ENCODE results near the gene TRMT2A. TPM values are rescaled to one million over a fixed set of nuclear protein-coding genes. Genes with fewer than 3 reads are reported as not detected.

The TRMT2A gene
- total RNA-seq, 2 experiments from 2014 or later = 79.3 to 84.2 TPM

DNA sequence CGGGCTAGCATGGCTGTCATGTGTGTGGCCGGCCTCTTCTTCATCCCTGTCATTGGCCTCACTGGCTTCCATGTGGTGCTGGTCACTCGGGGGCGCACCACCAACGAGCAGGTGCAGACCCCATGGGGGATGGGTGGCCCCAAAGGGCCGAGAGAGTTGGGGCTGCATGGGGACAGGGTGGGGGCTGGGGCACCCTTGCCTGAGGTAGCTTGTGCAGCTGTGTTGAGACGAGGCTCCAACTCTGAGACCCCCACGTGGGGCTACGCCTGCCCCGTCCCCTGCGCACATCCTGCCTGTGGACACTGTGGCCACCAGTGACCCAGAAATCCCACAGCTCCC is 23.1 kb upstream of the TRMT2A start:
- DNase-seq (no peak), ATAC-seq (ENCODE audit: poor library complexity) (no peak)
- H3K4me1 Mint-ChIP-seq (ENCODE audit: low read depth) = peaks cover 13% of the 10 kb centered on the region
- no peaks in the 10 kb centered on the region for H3K9me3 Mint-ChIP-seq
- no peaks in the 10 kb centered on the region for H3K27me3 ChIP-seq (ENCODE audit: control insufficient read depth in 1 of 2, insufficient read depth in 2 of 2, low read length in 2 of 2)
- H3K36me3 Mint-ChIP-seq (ENCODE audit: low read depth) = peaks cover 3% of the 10 kb centered on the region
- no peak overlapping the region for H3K27ac ChIP-seq (ENCODE audit: low read depth in 1 of 2, low read length in 2 of 2)
- H3K27ac Mint-ChIP-seq = no peak overlapping the region
- peaks cover 23% of the 10 kb centered on the region for H3K4me1 ChIP-seq (ENCODE audit: insufficient read depth, low read length)
- H3K27me3 Mint-ChIP-seq = no peaks in the 10 kb centered on the region
- TF ChIP-seq, protein P1, sequence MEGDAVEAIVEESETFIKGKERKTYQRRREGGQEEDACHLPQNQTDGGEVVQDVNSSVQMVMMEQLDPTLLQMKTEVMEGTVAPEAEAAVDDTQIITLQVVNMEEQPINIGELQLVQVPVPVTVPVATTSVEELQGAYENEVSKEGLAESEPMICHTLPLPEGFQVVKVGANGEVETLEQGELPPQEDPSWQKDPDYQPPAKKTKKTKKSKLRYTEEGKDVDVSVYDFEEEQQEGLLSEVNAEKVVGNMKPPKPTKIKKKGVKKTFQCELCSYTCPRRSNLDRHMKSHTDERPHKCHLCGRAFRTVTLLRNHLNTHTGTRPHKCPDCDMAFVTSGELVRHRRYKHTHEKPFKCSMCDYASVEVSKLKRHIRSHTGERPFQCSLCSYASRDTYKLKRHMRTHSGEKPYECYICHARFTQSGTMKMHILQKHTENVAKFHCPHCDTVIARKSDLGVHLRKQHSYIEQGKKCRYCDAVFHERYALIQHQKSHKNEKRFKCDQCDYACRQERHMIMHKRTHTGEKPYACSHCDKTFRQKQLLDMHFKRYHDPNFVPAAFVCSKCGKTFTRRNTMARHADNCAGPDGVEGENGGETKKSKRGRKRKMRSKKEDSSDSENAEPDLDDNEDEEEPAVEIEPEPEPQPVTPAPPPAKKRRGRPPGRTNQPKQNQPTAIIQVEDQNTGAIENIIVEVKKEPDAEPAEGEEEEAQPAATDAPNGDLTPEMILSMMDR (IDR thresholded peaks at IDR 0.05) = no peak
- ChIA-PET CTCF (no interaction called here), POLR2A (interaction anchor here (1.3 kb wide), 1 partner anchor 9 kb away, joined by 4 read pairs; the partner anchor contains the start of gene ZDHHC8)
- no peaks in the 10 kb centered on the region for H3K9me3 ChIP-seq (ENCODE audit: control insufficient read depth in 1 of 2, insufficient read depth in 1 of 2, low read length in 2 of 2)
- H3K4me3 ChIP-seq (ENCODE audit: low read length) = no peak overlapping the region
- no peak overlapping the region for H3K4me3 Mint-ChIP-seq
- peaks cover 10% of the 10 kb centered on the region for H3K36me3 ChIP-seq (ENCODE audit: insufficient read depth, low read length)
- intact Hi-C loops (cut with DNase I, micrococcal nuclease) = no loop called here

- Mint-ChIP-seq H3K27me3 (no peaks in the 10 kb centered on the region), H3K9me3 (no peaks in the 10 kb centered on the region), H3K4me1 (ENCODE audit: low read depth) (peaks cover 14% of the 10 kb centered on the region), H3K36me3 (ENCODE audit: low read depth) (peaks cover 3% of the 10 kb centered on the region), H3K27ac (no peak overlapping the region), H3K4me3 (no peak overlapping the region)
- Histone ChIP-seq H3K27ac (ENCODE audit: low read depth in 1 of 2, low read length in 2 of 2) (no peak overlapping the region), H3K36me3 (ENCODE audit: insufficient read depth, low read length) (peaks cover 10% of the 10 kb centered on the region), H3K4me1 (ENCODE audit: insufficient read depth, low read length) (peaks cover 25% of the 10 kb centered on the region), H3K4me3 (ENCODE audit: low read length) (no peak overlapping the region), H3K9me3 (ENCODE audit: control insufficient read depth in 1 of 2, insufficient read depth in 1 of 2, low read length in 2 of 2) (no peaks in the 10 kb centered on the region), H3K27me3 (ENCODE audit: control insufficient read depth in 1 of 2, insufficient read depth in 2 of 2, low read length in 2 of 2) (no peaks in the 10 kb centered on the region)
- TF ChIP-seq, protein P1 (IDR thresholded peaks at IDR 0.05) = no peak
- DNase-seq (no peak), ATAC-seq (ENCODE audit: poor library complexity) (no peak)
- ChIA-PET POLR2A (interaction anchor here (1.3 kb wide), 1 partner anchor 9 kb away, joined by 4 read pairs; the partner anchor contains the start of gene ZDHHC8), CTCF (no interaction called here)
- intact Hi-C loops (cut with DNase I, micrococcal nuclease) = no loop called here
Observed at GRCh38 chr22:20139391-20140106, 22.5 kb upstream of the TRMT2A start.

DNA sequence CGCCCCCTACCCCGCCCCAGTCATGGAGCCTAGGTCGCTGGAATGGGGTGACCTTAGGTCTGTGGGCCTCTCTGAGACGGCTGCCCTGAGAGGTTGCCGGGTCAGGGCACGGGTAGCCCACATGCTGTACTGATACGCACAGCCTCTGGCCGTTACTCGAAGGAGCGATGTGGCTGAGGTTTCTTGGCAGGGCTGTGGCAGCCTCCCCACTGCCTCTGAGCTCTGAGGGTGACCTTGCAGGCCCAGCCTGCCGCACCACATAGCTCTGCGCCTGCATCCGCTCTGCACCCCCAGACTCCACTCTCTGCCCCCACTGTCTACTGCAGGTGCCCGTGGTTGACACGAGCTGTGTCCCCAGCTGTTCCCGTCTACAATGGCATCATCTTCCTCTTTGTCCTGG is 21.8 kb upstream of the TRMT2A start:
- TF ChIP-seq, protein P1 (IDR thresholded peaks at IDR 0.05) = no peak
- ChIA-PET POLR2A (no interaction called here), CTCF (no interaction called here)
- H3K27ac Mint-ChIP-seq = no peak overlapping the region
- intact Hi-C loops (cut with DNase I, micrococcal nuclease) = no loop called here
- Histone ChIP-seq H3K36me3 (ENCODE audit: insufficient read depth, low read length) (peaks cover 7% of the 10 kb centered on the region), H3K4me1 (ENCODE audit: insufficient read depth, low read length) (peaks cover 31% of the 10 kb centered on the region), H3K4me3 (ENCODE audit: low read length) (no peak overlapping the region), H3K9me3 (ENCODE audit: control insufficient read depth in 1 of 2, insufficient read depth in 1 of 2, low read length in 2 of 2) (no peaks in the 10 kb centered on the region), H3K27me3 (ENCODE audit: control insufficient read depth in 1 of 2, insufficient read depth in 2 of 2, low read length in 2 of 2) (no peaks in the 10 kb centered on the region), H3K27ac (ENCODE audit: low read depth in 1 of 2, low read length in 2 of 2) (no peak overlapping the region)
- no peaks in the 10 kb centered on the region for H3K27me3 Mint-ChIP-seq
- H3K36me3 Mint-ChIP-seq (ENCODE audit: low read depth) = peaks cover 3% of the 10 kb centered on the region
- no peak for ATAC-seq (ENCODE audit: poor library complexity)
- H3K4me3 Mint-ChIP-seq = no peak overlapping the region
- no peaks in the 10 kb centered on the region for H3K9me3 Mint-ChIP-seq
- no peak for DNase-seq
- peaks cover 20% of the 10 kb centered on the region for H3K4me1 Mint-ChIP-seq (ENCODE audit: low read depth)

Measured in CD4-positive, alpha-beta T cell (primary cell).